HepG2 (cell line): Measurements from ENCODE around the gene RBCK1. TPM values are rescaled to one million over a fixed set of nuclear protein-coding genes. Genes with fewer than 3 reads are reported as not detected.

ENCODE experiments used
- CEBPZ ChIP-seq: IDR thresholded peaks from 2 replicates; pipeline ENCODE4 v1.6.1; 2012; ENCODE audit warnings: low read length, improper control_type of control experiment
- CREB1 ChIP-seq, 2 experiments: fragments of 450-650 bp in 1 of 2; IDR thresholded peaks; 2 replicates each; pipeline ENCODE4 v1.6.1; 2016 to 2017; ENCODE audit warnings: control low read depth in 1 of 2, mild to moderate bottlenecking in 1 of 2, missing compliant biosample characterization in 1 of 2, missing genetic modification characterization in 1 of 2
- MLXIP ChIP-seq: sonication (generic); formaldehyde crosslinking; IDR thresholded peaks from 2 replicates; pipeline ENCODE4 v1.9.0; 2021; ENCODE audit warnings: missing genetic modification reagents, borderline replicate concordance
- NR2C2 ChIP-seq: sonication (generic); formaldehyde crosslinking; IDR thresholded peaks from 2 replicates; pipeline ENCODE4 v1.4.0; 2020; ENCODE audit warnings: missing genetic modification reagents, mild to moderate bottlenecking, moderate library complexity, borderline replicate concordance
- PTBP1 ChIP-seq: fragments of 200-400 bp; formaldehyde crosslinking; IDR thresholded peaks from 2 replicates; pipeline ENCODE4 v1.6.1; 2018; ENCODE audit warnings: low read length, low read depth; ENCODE audit not compliant: poor library complexity, severe bottlenecking
- RBFOX2 ChIP-seq: fragments of 200-400 bp; formaldehyde crosslinking; IDR thresholded peaks from 2 replicates; pipeline ENCODE4 v1.6.1; 2017; ENCODE audit warnings: low read depth, mild to moderate bottlenecking, low read length
- STAT5B ChIP-seq: sonication (generic); formaldehyde crosslinking; IDR thresholded peaks from 2 replicates; pipeline ENCODE4 v1.4.0; 2020; ENCODE audit warnings: missing genetic modification reagents
- TRIM22 ChIP-seq: fragments of 450-650 bp; IDR thresholded peaks from 2 replicates; pipeline ENCODE4 v1.6.1; 2017
- ZBTB37 ChIP-seq: sonication (generic); formaldehyde crosslinking; IDR thresholded peaks from 2 replicates; pipeline ENCODE4 v1.4.0; 2020; ENCODE audit warnings: mild to moderate bottlenecking, missing genetic modification reagents
- ZMYM3 ChIP-seq: sonication (generic); formaldehyde crosslinking; IDR thresholded peaks from 2 replicates; pipeline ENCODE4 v1.5.1; 2020; ENCODE audit warnings: mild to moderate bottlenecking, missing genetic modification reagents
- ZNF432 ChIP-seq: sonication (generic); formaldehyde crosslinking; IDR thresholded peaks from 2 replicates; pipeline ENCODE4 v1.5.0; 2020; ENCODE audit warnings: missing genetic modification reagents, mild to moderate bottlenecking, borderline replicate concordance
- ZNF512 ChIP-seq: sonication (generic); formaldehyde crosslinking; IDR thresholded peaks from 2 replicates; pipeline ENCODE4 v1.4.0; 2020; ENCODE audit warnings: mild to moderate bottlenecking, missing genetic modification reagents
- ZNF724P ChIP-seq: sonication (generic); formaldehyde crosslinking; IDR thresholded peaks from 2 replicates; pipeline ENCODE4 v1.8.0; 2022; ENCODE audit warnings: missing genetic modification reagents, borderline replicate concordance
- ZNF788 ChIP-seq: sonication (generic); formaldehyde crosslinking; IDR thresholded peaks from 2 replicates; pipeline ENCODE4 v1.5.0; 2020; ENCODE audit warnings: mild to moderate bottlenecking, missing genetic modification reagents, borderline replicate concordance
- ZNF839 ChIP-seq: sonication (generic); formaldehyde crosslinking; IDR thresholded peaks from 2 replicates; pipeline ENCODE4 v1.4.0; 2020; ENCODE audit warnings: missing genetic modification reagents, mild to moderate bottlenecking, borderline replicate concordance
- polyA plus RNA-seq, 8 experiments: library from polyadenylated mRNA; depleted of rRNA in 3 of 8; stranded (reverse) in 7 of 8; unstranded in 1 of 8; fragments of >200 nt; fragmentation: Illumina TruSeq in 4 of 8; extraction: Trizol in 4 of 8; gene quantifications; 2 replicates each; pipeline versions ENCODE4 v1.2.1 to v1.2.3, GENCODE V29; 2011 to 2016; ENCODE audit warnings: low read depth in 4 of 8, missing spikeins in 1 of 8, mixed read lengths in 1 of 8; ENCODE audit not compliant: insufficient read depth in 1 of 8
- total RNA-seq, 5 experiments: library from RNA; depleted of rRNA; stranded (reverse); fragments of >200 nt; fragmentation: Illumina TruSeq; extraction: Trizol; gene quantifications; 2 replicates each; pipeline ENCODE4 v1.2.3, GENCODE V29; 2016; ENCODE audit warnings: low read depth in 1 of 5

RBCK1 gene
- total and polyA plus RNA-seq, 2 of the 13 experiments (the other 11 are each of a cell fraction or from before 2014, with no cell fraction given): 149 to 215 TPM

GRCh38 chr20:380763-381580 lies 27.1 kb upstream of the RBCK1 start (continued):
- TF ChIP-seq STAT5B (CRISPR knock-in tag): peak; percentile 90
- TF ChIP-seq ZNF512 (CRISPR knock-in tag): no peak
- TF ChIP-seq RBFOX2: peak; percentile 98
- TF ChIP-seq ZNF788 (CRISPR knock-in tag): peak; percentile 48; the same call in 1 of the 2 replicates
- no peak for TF ChIP-seq ZNF839 (CRISPR knock-in tag)
- TF ChIP-seq ZBTB37 (CRISPR knock-in tag): no peak
- peak; percentile 72; the same call in 1 of the 2 replicates for TF ChIP-seq ZNF724P
- TF ChIP-seq NR2C2 (CRISPR knock-in tag): peak; percentile 89
- peak; percentile 90 for TF ChIP-seq PTBP1
- no peak for TF ChIP-seq TRIM22
- TF ChIP-seq ZNF432: 0 out of 2 replicates have a peak, but pooled peaks have one; percentile 54
- TF ChIP-seq CREB1 (IDR thresholded peaks at IDR 0.05): no peak
- TF ChIP-seq CREB1 (CRISPR knock-in tag; IDR thresholded peaks at IDR 0.05): no peak
- no peak for TF ChIP-seq CEBPZ
- TF ChIP-seq MLXIP (CRISPR knock-in tag): peak; percentile 94
- TF ChIP-seq ZMYM3 (CRISPR knock-in tag): no peak
